Tibial artery (tissue), 4 donors: ENCODE measurements around the gene OCA2.

ENCODE experiments used
- DNase-seq, 2 donors: peaks; one replicate each; pipeline ENCODE4 v3.0.0-alpha.2; 2019
- H3K27ac ChIP-seq, 2 donors: fragments of 200-600 bp; sonication (generic) in 1 of 2; 1 replicate in 1 of 2; 2 replicates in 1 of 2; pipeline ENCODE4 v1.5.1; 2018 to 2019; ENCODE audit warnings: mild to moderate bottlenecking in 1 of 2
- H3K27me3 ChIP-seq, 2 donors: fragments of 200-600 bp; sonication (generic) in 1 of 2; one replicate each; pipeline versions ENCODE4 v1.5.1 to v1.6.0; 2016 to 2019
- H3K36me3 ChIP-seq, 3 donors: fragments of 200-600 bp; sonication (generic) in 2 of 3; one replicate each; pipeline ENCODE4 v1.5.1; 2016 to 2019; ENCODE audit warnings: mild to moderate bottlenecking in 2 of 3
- H3K4me1 ChIP-seq, 4 donors: fragments of 200-600 bp; sonication (generic) in 2 of 4; 1 replicate in 3 of 4; 2 replicates in 1 of 4; pipeline ENCODE4 v1.5.1; 2016 to 2019
- H3K4me3 ChIP-seq, 2 donors: fragments of 200-600 bp; sonication (generic) in 1 of 2; 1 replicate in 1 of 2; 2 replicates in 1 of 2; pipeline ENCODE4 v1.5.1; 2018 to 2019; ENCODE audit warnings: mild to moderate bottlenecking in 2 of 2
- H3K9me3 ChIP-seq, 3 donors: fragments of 200-600 bp; sonication (generic) in 1 of 3; one replicate each; pipeline ENCODE4 v1.5.1; 2016 to 2019
- intact Hi-C: fragments of 100-400 bp; cut with DNase I; formaldehyde crosslinking; loops from one replicate; pipeline ENCODE4 v1.15.0; 2023; ENCODE audit warnings: low total_unique reads
- TF ChIP-seq, protein P1 (sequence below), 2 experiments: fragments of 200-600 bp in 1 of 2; fragments of 450-650 bp in 1 of 2; IDR thresholded peaks; one replicate each; pipeline ENCODE4 v1.5.1; 2017 to 2019; ENCODE audit warnings: antibody characterized with exemption in 2 of 2, mild to moderate bottlenecking in 1 of 2, moderate library complexity in 1 of 2

Gene OCA2

DNA sequence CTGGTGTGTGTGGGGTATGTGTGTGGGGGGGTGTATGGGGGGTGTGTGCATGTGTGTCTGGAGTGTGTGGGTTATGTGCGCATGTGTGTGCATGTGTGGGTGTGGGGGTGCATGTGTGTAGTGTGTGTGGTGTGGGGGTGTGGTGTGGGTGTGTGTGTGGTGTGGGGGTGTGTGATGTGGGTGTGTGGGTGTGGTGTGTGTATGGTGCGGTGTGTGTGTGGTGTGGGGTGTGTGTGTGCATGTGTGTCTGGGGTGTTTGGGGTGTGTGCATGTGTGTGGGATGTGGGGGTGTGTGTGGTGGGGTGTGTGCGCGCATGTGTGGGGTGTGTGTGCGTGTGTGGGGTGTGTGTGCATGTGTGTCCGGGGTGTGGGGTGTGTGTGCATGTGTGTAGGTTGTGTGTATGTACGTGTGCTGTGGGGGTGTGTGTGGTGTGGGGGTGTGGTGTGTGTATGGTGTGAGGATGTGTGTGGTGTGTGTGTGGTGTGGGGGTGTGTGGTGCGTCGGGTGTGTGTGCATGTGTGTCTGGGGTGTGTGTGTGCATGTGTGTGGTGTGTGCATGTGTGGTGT, 6.2 kb upstream of the OCA2 start:
- Histone ChIP-seq H3K9me3 (no peaks in the 10 kb centered on the region), H3K4me1 (peaks cover 0 to 34% (median 22%) of the 10 kb centered on the region in 4 donors), H3K4me3 (no peak overlapping the region), H3K36me3 (no peaks in the 10 kb centered on the region), H3K27me3 (no peaks in the 10 kb centered on the region), H3K27ac (no peak overlapping the region)
- intact Hi-C loops: no loop called here
- TF ChIP-seq, protein P1, sequence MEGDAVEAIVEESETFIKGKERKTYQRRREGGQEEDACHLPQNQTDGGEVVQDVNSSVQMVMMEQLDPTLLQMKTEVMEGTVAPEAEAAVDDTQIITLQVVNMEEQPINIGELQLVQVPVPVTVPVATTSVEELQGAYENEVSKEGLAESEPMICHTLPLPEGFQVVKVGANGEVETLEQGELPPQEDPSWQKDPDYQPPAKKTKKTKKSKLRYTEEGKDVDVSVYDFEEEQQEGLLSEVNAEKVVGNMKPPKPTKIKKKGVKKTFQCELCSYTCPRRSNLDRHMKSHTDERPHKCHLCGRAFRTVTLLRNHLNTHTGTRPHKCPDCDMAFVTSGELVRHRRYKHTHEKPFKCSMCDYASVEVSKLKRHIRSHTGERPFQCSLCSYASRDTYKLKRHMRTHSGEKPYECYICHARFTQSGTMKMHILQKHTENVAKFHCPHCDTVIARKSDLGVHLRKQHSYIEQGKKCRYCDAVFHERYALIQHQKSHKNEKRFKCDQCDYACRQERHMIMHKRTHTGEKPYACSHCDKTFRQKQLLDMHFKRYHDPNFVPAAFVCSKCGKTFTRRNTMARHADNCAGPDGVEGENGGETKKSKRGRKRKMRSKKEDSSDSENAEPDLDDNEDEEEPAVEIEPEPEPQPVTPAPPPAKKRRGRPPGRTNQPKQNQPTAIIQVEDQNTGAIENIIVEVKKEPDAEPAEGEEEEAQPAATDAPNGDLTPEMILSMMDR (IDR thresholded peaks at IDR 0.05): no peak
- DNase-seq: no peak

DNA sequence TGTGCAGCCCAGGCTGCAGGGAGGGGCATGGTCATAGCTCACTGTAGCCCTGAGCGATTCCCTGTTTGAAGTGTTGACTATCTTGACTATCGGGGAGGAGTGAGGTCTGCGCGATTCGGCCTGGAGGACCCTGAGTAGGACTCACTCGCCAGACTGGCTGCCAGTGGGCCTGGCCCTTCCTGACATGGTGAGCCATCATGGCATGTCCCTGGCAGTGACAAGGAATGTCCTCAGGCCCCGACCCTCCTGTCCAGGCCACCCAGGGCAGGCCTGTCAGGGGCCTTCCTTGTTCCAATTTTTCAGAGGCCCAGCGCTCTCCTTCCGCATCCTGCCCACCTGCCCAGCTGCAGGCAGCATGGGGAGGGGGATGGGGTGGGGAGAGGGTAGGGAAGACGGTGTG, 5.2 kb upstream of the OCA2 start:
- TF ChIP-seq, protein P1 (IDR thresholded peaks at IDR 0.05): no peak
- no peak for DNase-seq

DNA sequence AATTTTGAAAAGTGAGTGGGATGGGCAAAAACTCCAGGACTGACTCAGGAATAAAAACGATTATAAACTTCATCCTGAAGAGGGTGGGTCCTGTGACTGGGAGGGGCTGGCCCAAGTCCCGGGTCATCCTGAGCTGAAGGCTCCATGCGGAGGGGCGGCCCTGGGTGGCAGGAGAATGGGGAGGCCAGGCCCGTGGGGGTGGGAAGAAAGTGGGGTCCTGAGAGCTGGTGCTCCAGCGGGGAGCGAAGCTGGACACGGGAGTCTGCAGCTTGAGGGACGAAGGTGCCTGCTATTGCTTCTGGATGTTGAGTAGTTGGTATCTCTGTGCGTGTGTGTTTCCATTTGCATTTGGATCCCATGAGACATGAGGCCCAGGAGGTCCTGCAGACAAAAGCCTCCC, 4.7 kb upstream of the OCA2 start:
- DNase-seq: no peak
- Histone ChIP-seq H3K9me3 (no peaks in the 10 kb centered on the region), H3K4me3 (no peak overlapping the region), H3K27ac (no peak overlapping the region), H3K36me3 (no peaks in the 10 kb centered on the region), H3K4me1 (peaks cover 0 to 33% (median 21%) of the 10 kb centered on the region in 4 donors), H3K27me3 (no peaks in the 10 kb centered on the region)
- TF ChIP-seq, protein P1 (IDR thresholded peaks at IDR 0.05): no peak
- intact Hi-C loops: no loop called here

More for the DNA sequence above, 5.2 kb upstream of the OCA2 start:
- intact Hi-C loops: no loop called here
- H3K27ac ChIP-seq: no peak overlapping the region
- H3K9me3 ChIP-seq: no peaks in the 10 kb centered on the region
- no peaks in the 10 kb centered on the region for H3K27me3 ChIP-seq
- peaks cover 0 to 33% (median 17%) of the 10 kb centered on the region in 4 donors for H3K4me1 ChIP-seq
- no peak overlapping the region for H3K4me3 ChIP-seq
- no peaks in the 10 kb centered on the region for H3K36me3 ChIP-seq

DNA sequence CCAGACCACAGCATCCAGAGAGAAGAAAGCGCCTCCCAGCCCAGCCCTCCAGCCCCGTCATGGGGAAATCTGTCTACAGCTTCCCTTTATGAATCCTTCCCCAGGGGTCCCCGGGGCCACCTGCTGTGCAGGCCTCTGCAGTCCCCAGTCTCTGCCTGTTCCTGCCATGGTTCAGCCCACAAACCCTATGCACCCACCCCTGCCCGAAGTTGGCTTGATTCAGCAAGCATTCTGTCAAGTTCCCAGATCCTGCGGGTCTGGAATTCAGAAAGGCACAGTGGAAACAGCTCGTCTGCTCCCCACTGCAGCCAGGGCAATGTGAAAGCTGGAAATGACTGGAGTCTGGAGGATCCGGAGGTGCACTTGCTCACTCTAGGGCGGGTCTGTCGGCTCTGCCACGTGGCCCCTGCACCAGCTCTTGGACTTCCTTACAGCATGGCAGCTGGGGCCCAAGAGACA, 2.9 kb upstream of the OCA2 start:
- TF ChIP-seq, protein P1 (IDR thresholded peaks at IDR 0.05): no peak
- no peaks in the 10 kb centered on the region for H3K9me3 ChIP-seq
- H3K27me3 ChIP-seq: no peaks in the 10 kb centered on the region
- intact Hi-C loops: no loop called here
- no peak for DNase-seq
- H3K36me3 ChIP-seq: no peaks in the 10 kb centered on the region
- no peak overlapping the region for H3K4me3 ChIP-seq
- H3K4me1 ChIP-seq: peaks cover 0 to 37% (median 27%) of the 10 kb centered on the region in 4 donors
- H3K27ac ChIP-seq: no peak overlapping the region

DNA sequence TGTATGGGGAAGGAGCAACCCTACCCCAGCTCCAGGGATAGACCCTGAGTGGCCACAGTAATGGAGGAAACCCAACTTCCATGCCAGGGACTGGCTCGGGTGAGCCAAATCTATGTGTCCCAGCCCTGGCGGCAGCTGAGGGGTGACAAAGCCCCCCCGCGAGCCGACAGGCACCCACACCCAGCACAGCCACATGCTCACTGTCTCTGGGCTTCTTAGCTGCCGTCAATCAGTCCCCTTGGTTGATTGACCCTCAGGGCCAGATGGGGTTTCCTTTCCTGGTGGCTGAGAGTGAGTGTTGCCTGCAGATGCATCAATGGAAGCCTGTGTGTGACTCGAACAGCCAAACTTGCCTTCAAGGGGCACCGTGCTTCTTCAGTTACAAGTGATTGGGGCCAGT, 2.1 kb upstream of the OCA2 start:
- DNase-seq: no peak
- no peaks in the 10 kb centered on the region for H3K36me3 ChIP-seq
- intact Hi-C loops: no loop called here
- H3K4me3 ChIP-seq: no peak overlapping the region
- peaks cover 0 to 40% (median 27%) of the 10 kb centered on the region in 4 donors for H3K4me1 ChIP-seq
- no peaks in the 10 kb centered on the region for H3K27me3 ChIP-seq
- TF ChIP-seq, protein P1 (IDR thresholded peaks at IDR 0.05): no peak
- no peaks in the 10 kb centered on the region for H3K9me3 ChIP-seq
- H3K27ac ChIP-seq: no peak overlapping the region
